Esophagus muscularis mucosa (tissue), 4 donors: ENCODE results near the gene KPNA5. TPM values are rescaled to one million over a fixed set of nuclear protein-coding genes. Genes with fewer than 3 reads are reported as not detected.

Experiments
- DNase-seq: peaks from one replicate; pipeline ENCODE4 v3.0.0-alpha.2; 2017; ENCODE audit errors: extremely low spot score
- H3K27ac ChIP-seq, 4 donors: fragments of 200-600 bp; sonication (generic); replicated peaks in 1 of 4; 1 replicate in 3 of 4; 2 replicates in 1 of 4; pipeline ENCODE4 v1.5.1; 2016 to 2019; ENCODE audit warnings: mild to moderate bottlenecking in 1 of 4
- H3K27me3 ChIP-seq, 4 donors: fragments of 200-600 bp; sonication (generic); one replicate each; pipeline versions ENCODE4 v1.5.1 to v1.6.0; 2016 to 2019
- H3K36me3 ChIP-seq, 4 donors: fragments of 200-600 bp; sonication (generic); one replicate each; pipeline ENCODE4 v1.5.1; 2016 to 2019
- H3K4me1 ChIP-seq, 4 donors: fragments of 200-600 bp; sonication (generic); one replicate each; pipeline ENCODE4 v1.5.1; 2016 to 2019
- H3K4me3 ChIP-seq, 4 donors: fragments of 200-600 bp; sonication (generic); 1 replicate in 2 of 4; 2 replicates in 2 of 4; pipeline ENCODE4 v1.5.1; 2016 to 2019; ENCODE audit warnings: mild to moderate bottlenecking in 4 of 4, moderate library complexity in 1 of 4
- H3K9me3 ChIP-seq, 4 donors: fragments of 200-600 bp; sonication (generic); 1 replicate in 3 of 4; 2 replicates in 1 of 4; pipeline ENCODE4 v1.5.1; 2016 to 2019
- EP300 ChIP-seq: sonication (generic); formaldehyde crosslinking; IDR thresholded peaks from one replicate; pipeline ENCODE4 v1.6.1; 2017; ENCODE audit warnings: antibody characterized with exemption
- POLR2A ChIP-seq: fragments of 450-650 bp; IDR thresholded peaks from one replicate; pipeline ENCODE4 v1.6.1; 2017; ENCODE audit warnings: antibody characterized with exemption, moderate library complexity, mild to moderate bottlenecking, low read depth
- POLR2AphosphoS5 ChIP-seq, 2 donors: sonication (generic); formaldehyde crosslinking; IDR thresholded peaks; one replicate each; pipeline ENCODE4 v1.6.1; 2017; ENCODE audit warnings: antibody characterized with exemption in 2 of 2
- WGBS: methylation state at CpG from one replicate; pipeline ENCODE4 v1.1.5; 2018; 5-methylcytosine and 5-hydroxymethylcytosine counted together
- intact Hi-C: fragments of 100-400 bp; cut with DNase I; formaldehyde crosslinking; loops from one replicate; pipeline ENCODE4 v1.15.1; 2023
- total RNA-seq, 4 donors: library from RNA; depleted of rRNA; stranded (reverse); fragments of >200 nt; gene quantifications; one replicate each; pipeline versions ENCODE4 v1.1.0 to v1.2.1, GENCODE V29; 2016
- TF ChIP-seq, protein P1 (sequence below), 3 experiments: fragments of 200-600 bp in 2 of 3; fragments of 450-650 bp in 1 of 3; sonication (generic) in 2 of 3; IDR thresholded peaks; one replicate each; pipeline ENCODE4 v1.5.1; 2017 to 2019; ENCODE audit warnings: antibody characterized with exemption in 3 of 3, mild to moderate bottlenecking in 2 of 3, moderate library complexity in 1 of 3

The KPNA5 gene
- total RNA-seq, 4 donors from 2014 or later, result 8.7 to 15.0 (median 12.7) TPM

DNA sequence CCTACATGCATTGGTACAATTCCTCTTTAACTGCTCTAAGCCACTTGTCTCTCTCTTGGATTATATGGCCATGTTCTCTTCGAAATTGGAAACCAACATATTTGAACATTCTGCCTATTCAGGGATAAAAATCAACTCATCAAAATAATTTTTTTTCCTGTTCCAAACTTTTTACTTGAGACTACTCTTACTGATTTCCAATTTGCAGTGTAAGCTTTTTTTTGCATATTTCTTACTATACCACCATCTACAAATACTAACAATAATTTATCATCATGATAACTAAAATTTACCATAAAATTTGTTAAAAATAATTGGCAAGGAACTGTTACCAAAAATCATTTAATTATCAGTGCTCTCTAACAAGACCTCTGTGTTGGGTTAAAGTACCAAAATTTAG lies 91.4 kb downstream of the KPNA5 start:
- H3K27ac ChIP-seq, result no peak overlapping the region
- intact Hi-C loops, result no loop called here
- WGBS, result 70% methylated on average over 1 of the region's 1 CpG

DNA sequence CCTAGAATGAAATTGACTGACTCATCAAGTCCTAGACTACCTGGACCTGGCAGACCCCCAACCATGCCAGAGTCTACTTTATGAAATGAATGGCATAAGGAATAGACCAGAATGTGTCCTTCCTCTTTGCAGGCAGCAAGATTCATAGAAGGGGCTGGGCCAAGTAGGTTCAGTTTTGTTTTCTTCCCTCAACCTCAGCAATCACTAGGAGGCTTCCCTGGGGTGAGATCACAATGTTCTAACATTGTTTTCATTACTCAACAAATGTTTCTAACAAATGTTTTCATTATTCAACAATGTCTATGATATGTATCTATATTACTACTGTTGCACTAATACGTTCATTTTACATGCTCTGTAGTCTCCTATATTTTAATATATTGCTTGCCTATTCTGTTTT lies 92.9 kb downstream of the KPNA5 start:
- H3K36me3 ChIP-seq, result no peaks in the 10 kb centered on the region
- H3K27me3 ChIP-seq, result peaks cover 0 to 3% (median 0%) of the 10 kb centered on the region in 4 donors
- DNase-seq, result no peak
- 60% methylated on average over 1 of the region's 1 CpG for WGBS
- TF ChIP-seq EP300 (no peak), POLR2AphosphoS5 (IDR thresholded peaks at IDR 0.05) (no peak), POLR2A (no peak)
- TF ChIP-seq, protein P1, sequence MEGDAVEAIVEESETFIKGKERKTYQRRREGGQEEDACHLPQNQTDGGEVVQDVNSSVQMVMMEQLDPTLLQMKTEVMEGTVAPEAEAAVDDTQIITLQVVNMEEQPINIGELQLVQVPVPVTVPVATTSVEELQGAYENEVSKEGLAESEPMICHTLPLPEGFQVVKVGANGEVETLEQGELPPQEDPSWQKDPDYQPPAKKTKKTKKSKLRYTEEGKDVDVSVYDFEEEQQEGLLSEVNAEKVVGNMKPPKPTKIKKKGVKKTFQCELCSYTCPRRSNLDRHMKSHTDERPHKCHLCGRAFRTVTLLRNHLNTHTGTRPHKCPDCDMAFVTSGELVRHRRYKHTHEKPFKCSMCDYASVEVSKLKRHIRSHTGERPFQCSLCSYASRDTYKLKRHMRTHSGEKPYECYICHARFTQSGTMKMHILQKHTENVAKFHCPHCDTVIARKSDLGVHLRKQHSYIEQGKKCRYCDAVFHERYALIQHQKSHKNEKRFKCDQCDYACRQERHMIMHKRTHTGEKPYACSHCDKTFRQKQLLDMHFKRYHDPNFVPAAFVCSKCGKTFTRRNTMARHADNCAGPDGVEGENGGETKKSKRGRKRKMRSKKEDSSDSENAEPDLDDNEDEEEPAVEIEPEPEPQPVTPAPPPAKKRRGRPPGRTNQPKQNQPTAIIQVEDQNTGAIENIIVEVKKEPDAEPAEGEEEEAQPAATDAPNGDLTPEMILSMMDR (IDR thresholded peaks at IDR 0.05), result no peak
- H3K4me3 ChIP-seq, result no peak overlapping the region
- no peak overlapping the region for H3K27ac ChIP-seq
- intact Hi-C loops, result no loop called here
- no peaks in the 10 kb centered on the region for H3K9me3 ChIP-seq
- H3K4me1 ChIP-seq, result no peaks in the 10 kb centered on the region

More for the DNA sequence above, 91.4 kb downstream of the KPNA5 start:
- no peaks in the 10 kb centered on the region for H3K27me3 ChIP-seq
- no peaks in the 10 kb centered on the region for H3K4me1 ChIP-seq
- H3K9me3 ChIP-seq, result no peaks in the 10 kb centered on the region
- TF ChIP-seq, protein P1 (IDR thresholded peaks at IDR 0.05), result no peak
- TF ChIP-seq POLR2A (no peak), POLR2AphosphoS5 (IDR thresholded peaks at IDR 0.05) (no peak), EP300 (no peak)
- H3K36me3 ChIP-seq, result no peaks in the 10 kb centered on the region
- no peak overlapping the region for H3K4me3 ChIP-seq
- no peak for DNase-seq

GRCh38 chr6:116779573-116780164 lies 98.7 kb downstream of the KPNA5 start:
- intact Hi-C loops, result no loop called here

GRCh38 chr6:116783852-116784251 lies 102.8 kb downstream of the KPNA5 start:
- Histone ChIP-seq H3K4me1 (no peaks in the 10 kb centered on the region), H3K27ac (no peak overlapping the region), H3K36me3 (no peaks in the 10 kb centered on the region), H3K27me3 (peaks cover 0 to 7% (median 0%) of the 10 kb centered on the region in 4 donors), H3K9me3 (no peaks in the 10 kb centered on the region), H3K4me3 (no peak overlapping the region)
- WGBS, result 65% methylated on average over 5 of the region's 5 CpGs
- no peak for DNase-seq
- TF ChIP-seq, protein P1 (IDR thresholded peaks at IDR 0.05), result no peak
- intact Hi-C loops, result no loop called here

More at GRCh38 chr6:116779573-116780164, 98.7 kb downstream of the KPNA5 start:
- Histone ChIP-seq H3K27me3 (peaks cover 0 to 9% (median 0%) of the 10 kb centered on the region in 4 donors), H3K36me3 (no peaks in the 10 kb centered on the region), H3K4me1 (no peaks in the 10 kb centered on the region), H3K27ac (no peak overlapping the region), H3K4me3 (peak overlapping the region in 1 of 4 donors; percentile 16), H3K9me3 (no peaks in the 10 kb centered on the region)
- 44% methylated on average over 13 of the region's 13 CpGs for WGBS
- TF ChIP-seq, protein P1 (IDR thresholded peaks at IDR 0.05), result peak in 2 of 3 experiments; percentile 32 to 44
- no peak for TF ChIP-seq POLR2A
- no peak for DNase-seq

Other genes starting within 250 kb of the KPNA5 start
- 1 to 10 TPM in 2 of 4 donors, not detected in 2; 1.2 to 3.0 TPM for gene CALHM6, start 219.8 kb upstream of the KPNA5 start, total RNA-seq
- 1 to 10 TPM; 2.0 to 4.2 (median 3.3) TPM for gene CALHM5, start 169.6 kb upstream of the KPNA5 start, total RNA-seq
- under 1 TPM in 1 of 4 donors, not detected in 3; 0.42 TPM for gene TRAPPC3L, start 135.5 kb upstream of the KPNA5 start, total RNA-seq
- gene CALHM4, start 127.5 kb upstream of the KPNA5 start, total RNA-seq, result not detected
- gene RWDD1, start 109.7 kb upstream of the KPNA5 start, total RNA-seq, result 10 to 100 TPM; 44.1 to 76.4 (median 53.3) TPM
- under 1 TPM in 2 of 4 donors, not detected in 2; 0.29 to 0.50 TPM for gene RSPH4A, start 64.7 kb upstream of the KPNA5 start, total RNA-seq
- 1 to 10 TPM; 5.6 to 8.0 (median 7.3) TPM for gene ZUP1, start 12.4 kb upstream of the KPNA5 start, total RNA-seq
- gene FAM162B, start 84.5 kb downstream of the KPNA5 start, total RNA-seq, result 10 to 100 TPM in 1 of 4 donors, 1 to 10 TPM in 3; 4.2 to 14.7 (median 8.7) TPM
- not detected for gene GPRC6A, start 147.9 kb downstream of the KPNA5 start, total RNA-seq
- not detected for gene RFX6, start 196.0 kb downstream of the KPNA5 start, total RNA-seq